Bronchial epithelial cell (primary cell): ENCODE data around the gene NLK. TPM values are rescaled to one million over a fixed set of nuclear protein-coding genes. Genes with fewer than 3 reads are reported as not detected.

Experiments used
- DNase-seq: peaks from one replicate; pipeline ENCODE4 v3.0.0-alpha.2; 2010; ENCODE audit warnings: low read depth
- FAIRE-seq: peaks from 2 replicates; lab custom pipeline; 2011; peaks lifted over from hg19 to GRCh38; lab: Jason Lieb, UNC
- H3K27me3 ChIP-seq: 2 replicates; pipeline ENCODE4 v1.5.1; 2011; ENCODE audit warnings: low read length; ENCODE audit not compliant: control insufficient read depth, insufficient read depth
- H3K36me3 ChIP-seq: 2 replicates; pipeline ENCODE4 v1.5.1; 2011; ENCODE audit warnings: low read length; ENCODE audit not compliant: control insufficient read depth, insufficient read depth
- H3K4me3 ChIP-seq: 2 replicates; pipeline ENCODE4 v1.5.1; 2011; ENCODE audit warnings: mild to moderate bottlenecking, low read depth, low read length, control low read depth
- total RNA-seq: library from RNA; depleted of rRNA; stranded (reverse); fragments of >200 nt; gene quantifications from 2 replicates; pipeline ENCODE4 v1.2.1, GENCODE V29; 2014
- TF ChIP-seq, protein P1 (sequence below): IDR thresholded peaks from 2 replicates; pipeline ENCODE4 v1.5.1; 2011; ENCODE audit warnings: mild to moderate bottlenecking, moderate library complexity, low read length, control low read depth, inconsistent platforms; ENCODE audit not compliant: insufficient read depth, severe bottlenecking

The NLK gene
- total RNA-seq, 1 donor from 2014 or later: 11.3 TPM

DNA sequence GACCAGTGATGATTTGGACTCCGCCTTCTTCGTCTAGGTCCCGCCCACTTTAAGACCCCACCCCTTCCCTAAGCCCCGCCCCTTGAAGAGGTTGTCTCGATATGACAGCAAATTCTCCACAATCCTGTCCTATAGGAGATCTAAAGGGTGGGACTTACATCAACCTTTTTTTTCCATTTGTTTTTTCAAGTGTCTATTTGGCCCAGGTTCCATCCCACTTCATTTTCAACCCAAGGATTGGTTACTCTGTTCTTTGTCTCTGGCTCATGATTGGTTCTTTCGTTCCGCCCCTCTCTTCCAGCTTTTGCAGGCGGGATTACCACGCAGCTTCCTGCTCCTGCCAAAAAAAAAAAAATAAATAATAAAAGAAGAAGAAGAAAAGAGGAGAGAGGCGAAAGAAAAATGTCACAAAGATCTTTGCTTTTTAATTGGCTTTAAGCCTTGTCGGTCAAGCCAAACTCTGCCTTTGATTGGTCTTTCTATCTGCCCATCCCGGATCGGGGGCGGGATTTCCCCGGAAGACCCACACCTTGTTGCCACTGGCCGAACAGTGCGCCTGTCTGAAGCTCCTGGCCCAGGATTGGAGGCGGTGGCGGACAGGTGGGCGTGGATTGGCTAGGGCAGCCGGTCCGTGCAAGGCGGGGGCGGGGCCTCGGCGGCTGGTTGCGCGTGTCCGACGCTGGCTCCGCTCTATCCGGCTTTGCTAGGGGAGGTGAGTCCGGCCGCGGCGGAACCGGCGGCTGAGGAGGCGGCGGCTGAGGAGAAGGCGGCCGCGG is 1.2 kb upstream of the NLK start:
- H3K4me3 ChIP-seq: peak overlapping the region; percentile 78
- TF ChIP-seq, protein P1, sequence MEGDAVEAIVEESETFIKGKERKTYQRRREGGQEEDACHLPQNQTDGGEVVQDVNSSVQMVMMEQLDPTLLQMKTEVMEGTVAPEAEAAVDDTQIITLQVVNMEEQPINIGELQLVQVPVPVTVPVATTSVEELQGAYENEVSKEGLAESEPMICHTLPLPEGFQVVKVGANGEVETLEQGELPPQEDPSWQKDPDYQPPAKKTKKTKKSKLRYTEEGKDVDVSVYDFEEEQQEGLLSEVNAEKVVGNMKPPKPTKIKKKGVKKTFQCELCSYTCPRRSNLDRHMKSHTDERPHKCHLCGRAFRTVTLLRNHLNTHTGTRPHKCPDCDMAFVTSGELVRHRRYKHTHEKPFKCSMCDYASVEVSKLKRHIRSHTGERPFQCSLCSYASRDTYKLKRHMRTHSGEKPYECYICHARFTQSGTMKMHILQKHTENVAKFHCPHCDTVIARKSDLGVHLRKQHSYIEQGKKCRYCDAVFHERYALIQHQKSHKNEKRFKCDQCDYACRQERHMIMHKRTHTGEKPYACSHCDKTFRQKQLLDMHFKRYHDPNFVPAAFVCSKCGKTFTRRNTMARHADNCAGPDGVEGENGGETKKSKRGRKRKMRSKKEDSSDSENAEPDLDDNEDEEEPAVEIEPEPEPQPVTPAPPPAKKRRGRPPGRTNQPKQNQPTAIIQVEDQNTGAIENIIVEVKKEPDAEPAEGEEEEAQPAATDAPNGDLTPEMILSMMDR: no peak
- H3K27me3 ChIP-seq: no peaks in the 10 kb centered on the region
- no peaks in the 10 kb centered on the region for H3K36me3 ChIP-seq
- DNase-seq: peak; percentile 98
- no peak for FAIRE-seq

DNA sequence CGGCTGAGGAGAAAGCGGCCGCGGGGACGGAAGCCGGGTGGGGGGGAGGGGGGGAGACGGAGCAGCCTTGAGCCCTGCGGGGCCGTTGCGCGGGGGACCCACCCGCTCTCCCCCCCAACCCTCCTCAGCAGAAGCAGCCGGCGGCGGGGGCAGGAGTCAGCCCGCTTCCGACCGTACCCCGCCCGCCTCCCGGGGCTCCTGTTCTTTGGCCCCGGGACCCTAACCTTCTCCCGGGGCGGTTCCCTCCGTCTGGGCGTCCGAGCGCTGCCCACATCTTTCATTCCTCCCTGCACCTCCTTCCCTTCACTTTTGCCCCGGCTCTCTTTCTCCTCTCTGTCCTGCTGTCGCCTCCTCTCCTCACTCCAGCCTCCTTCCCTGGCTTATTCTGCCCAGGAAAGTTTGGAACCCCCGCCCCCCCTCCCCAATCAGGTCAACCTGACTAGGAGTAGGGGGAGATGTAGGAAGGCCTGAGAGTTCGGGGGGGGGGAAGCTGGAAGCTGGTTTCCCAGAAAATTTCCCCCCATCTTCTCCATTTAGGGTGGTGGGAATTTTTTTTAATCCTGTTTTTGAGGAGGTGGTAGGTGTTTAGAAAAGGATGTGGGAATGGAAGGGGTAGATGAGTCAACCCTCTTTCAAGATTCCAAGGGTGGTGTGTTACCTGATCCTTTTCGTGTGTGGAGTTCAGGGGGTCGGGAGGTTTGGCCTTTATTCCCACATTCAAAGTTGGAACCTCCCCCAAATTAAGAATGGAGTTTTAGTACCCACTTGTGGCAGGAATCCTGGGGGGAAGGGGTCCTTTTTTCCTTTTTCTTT is 427 bp upstream of the NLK start:
- H3K4me3 ChIP-seq: peak overlapping the region; percentile 78
- DNase-seq: peak; percentile 39
- FAIRE-seq: no peak
- H3K27me3 ChIP-seq: no peaks in the 10 kb centered on the region
- TF ChIP-seq, protein P1: no peak
- H3K36me3 ChIP-seq: no peaks in the 10 kb centered on the region

DNA sequence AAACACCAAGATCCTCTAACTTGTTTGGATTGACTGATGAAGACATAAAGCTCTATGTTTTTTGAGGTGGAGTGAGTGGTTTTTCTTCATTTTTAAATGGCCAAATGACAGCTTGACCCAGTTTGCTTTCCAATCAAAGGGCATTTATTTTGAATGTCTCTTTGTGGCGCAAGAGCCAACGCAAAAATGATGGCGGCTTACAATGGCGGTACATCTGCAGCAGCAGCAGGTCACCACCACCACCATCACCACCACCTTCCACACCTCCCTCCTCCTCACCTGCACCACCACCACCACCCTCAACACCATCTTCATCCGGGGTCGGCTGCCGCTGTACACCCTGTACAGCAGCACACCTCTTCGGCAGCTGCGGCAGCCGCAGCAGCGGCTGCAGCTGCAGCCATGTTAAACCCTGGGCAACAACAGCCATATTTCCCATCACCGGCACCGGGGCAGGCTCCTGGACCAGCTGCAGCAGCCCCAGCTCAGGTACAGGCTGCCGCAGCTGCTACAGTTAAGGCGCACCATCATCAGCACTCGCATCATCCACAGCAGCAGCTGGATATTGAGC is 329 bp downstream of the NLK start:
- DNase-seq: no peak
- H3K4me3 ChIP-seq: no peak overlapping the region
- no peaks in the 10 kb centered on the region for H3K27me3 ChIP-seq
- H3K36me3 ChIP-seq: no peaks in the 10 kb centered on the region
- TF ChIP-seq, protein P1: no peak
- FAIRE-seq: no peak

DNA sequence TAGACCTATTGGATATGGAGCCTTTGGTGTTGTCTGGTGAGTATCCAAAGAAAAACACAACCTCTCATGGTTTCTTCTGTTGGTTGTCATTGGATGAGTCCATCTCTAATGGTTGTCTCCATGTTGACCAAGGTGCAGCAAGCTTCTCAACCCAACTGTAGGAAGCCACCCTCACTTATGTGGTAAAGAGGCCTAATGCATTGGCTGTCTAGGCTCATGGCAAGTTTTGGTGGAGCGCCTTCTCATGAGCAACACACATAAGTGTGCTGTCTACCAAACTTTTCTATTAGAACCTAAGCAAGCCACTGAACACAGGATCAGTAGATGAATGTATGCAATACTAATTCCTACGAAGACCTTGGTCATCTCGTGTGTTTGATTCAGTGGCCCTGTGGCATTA is 819 bp downstream of the NLK start:
- no peaks in the 10 kb centered on the region for H3K36me3 ChIP-seq
- FAIRE-seq (no peak), DNase-seq (no peak)
- H3K27me3 ChIP-seq: no peaks in the 10 kb centered on the region
- TF ChIP-seq, protein P1: no peak
- no peak overlapping the region for H3K4me3 ChIP-seq

DNA sequence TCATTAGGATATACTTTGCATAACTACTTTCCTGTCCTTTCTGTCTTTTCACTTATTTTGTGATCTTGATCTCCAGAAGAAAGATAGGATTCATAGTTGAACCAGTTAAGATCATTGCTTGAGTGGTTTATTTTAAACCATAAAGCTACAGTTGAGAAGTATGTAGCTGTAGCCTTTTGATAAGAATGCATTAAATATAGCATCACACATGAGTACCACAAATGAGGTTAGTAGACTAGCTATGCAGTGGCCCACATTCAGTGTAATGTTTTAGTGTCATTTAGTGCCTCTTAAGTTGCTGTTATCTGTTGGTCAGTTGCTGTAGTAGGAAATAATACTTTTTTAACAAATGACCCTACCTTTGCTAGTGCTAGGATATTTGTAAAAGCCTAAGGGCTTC is 1.3 kb downstream of the NLK start:
- Histone ChIP-seq H3K27me3 (no peaks in the 10 kb centered on the region), H3K4me3 (no peak overlapping the region), H3K36me3 (no peaks in the 10 kb centered on the region)
- no peak for FAIRE-seq
- TF ChIP-seq, protein P1: no peak
- no peak for DNase-seq
